Measurements from ENCODE around the gene KCNA10.

GRCh38 chr1:110472546-110472945, 46.4 kb downstream of the KCNA10 start:
- TF ChIP-seq CTCF (conservative IDR thresholded peaks at IDR 0.05; ENCODE audit: low read depth, low read length) (no peak), EZH2 (IDR thresholded peaks at IDR 0.05; ENCODE audit: borderline replicate concordance, low read depth, low read length, poor library complexity, severe bottlenecking) (no peak)

Measured in A673 (cell line).